Left colon (tissue), 2 donors: ENCODE measurements around the gene ZNHIT2. TPM values are rescaled to one million over a fixed set of nuclear protein-coding genes. Genes with fewer than 3 reads are reported as not detected.
"Not testable (repeated sequence)": the region's sequence is repeated elsewhere in the genome, so short reads cannot be mapped to it uniquely, and the experiment has no call there.

ENCODE experiments used
- ATAC-seq: fragments of 200-7000 bp; cut with Tn5 transposase; one replicate; pipeline ENCODE4 v1.9.1; 2020; ENCODE audit warnings: mild to moderate bottlenecking, moderate library complexity
- DNase-seq, 2 donors: peaks; one replicate each; pipeline ENCODE4 v3.0.0-alpha.2; 2020
- intact Hi-C, 2 donors: fragments of 100-400 bp; cut with DNase I in 1 of 2; cut with micrococcal nuclease in 1 of 2; formaldehyde crosslinking; loops; one replicate each; pipeline versions ENCODE4 v1.11.2 to v1.14.0; 2022; cut with DNase I, micrococcal nuclease
- total RNA-seq, 2 donors: library from RNA; stranded (reverse); fragmentation: NEBNext Ultra II Directional; extraction: Animal tissue kit (Norgen Biotek cat#: 25700); gene quantifications; one replicate each; pipeline ENCODE4 v1.2.1, GENCODE V29; 2021
- donor health status: DM: no; HTN: no; CAD: no.
- donor health status: DM: yes; HTN: yes; CAD: no.

The ZNHIT2 gene
- total RNA-seq, 2 donors from 2014 or later: 7.3 to 9.7 TPM

GRCh38 chr11:65124480-65125196 lies 7.1 kb upstream of the ZNHIT2 start:
- intact Hi-C loops: no loop called here
- ATAC-seq (no peak), DNase-seq (peak in 1 of 2 donors; percentile 18)

GRCh38 chr11:65121865-65122696 lies 4.6 kb upstream of the ZNHIT2 start, which contains the start of the genes FAU and MRPL49:
Gene FAU (minus strand): TSS chr11:65122134. CDS start chr11:65121813, 321 bp downstream.
Gene MRPL49 (plus strand): TSS chr11:65122321. CDS start chr11:65122347, 26 bp downstream.
- DNase-seq (peak; percentile 99), ATAC-seq (peak; percentile 78)
- intact Hi-C loops: no loop called here

GRCh38 chr11:65121447-65121864 lies 4.0 kb upstream of the ZNHIT2 start:
- intact Hi-C loops: no loop called here
- DNase-seq: peak; percentile 55 to 56
- ATAC-seq: peak; percentile 27

GRCh38 chr11:65120831-65121230 lies 3.3 kb upstream of the ZNHIT2 start:
- peak in 1 of 2 donors; percentile 5 for DNase-seq
- intact Hi-C loops: no loop called here

GRCh38 chr11:65119670-65119995 lies 2.1 kb upstream of the ZNHIT2 start:
- no peak for ATAC-seq
- no peak for DNase-seq
- intact Hi-C loops: no loop called here

More at GRCh38 chr11:65120831-65121230, 3.3 kb upstream of the ZNHIT2 start:
- ATAC-seq: no peak

GRCh38 chr11:65118891-65119669 lies 1.6 kb upstream of the ZNHIT2 start:
- ATAC-seq, intact Hi-C loops: not testable (repeated sequence)
- DNase-seq: peak in 1 of 2 donors; percentile 29

- peak in 1 of 2 donors; percentile 15 for DNase-seq
- ATAC-seq: no peak
These were observed 766 bp upstream of the ZNHIT2 start for GRCh38 chr11:65118097-65118837.

GRCh38 chr11:65116370-65117205 lies 913 bp downstream of the ZNHIT2 start:
- ATAC-seq (peak; percentile 23), DNase-seq (peak; percentile 54 to 60)
- intact Hi-C loops: no loop called here

More at GRCh38 chr11:65118097-65118837, 766 bp upstream of the ZNHIT2 start:
- intact Hi-C loops: no loop called here

- ATAC-seq: no peak
- DNase-seq: peak in 1 of 2 donors; percentile 26
- intact Hi-C loops: no loop called here
These were observed 2.0 kb downstream of the ZNHIT2 start for GRCh38 chr11:65115361-65116082.

GRCh38 chr11:65114538-65115171 lies 2.8 kb downstream of the ZNHIT2 start:
- ATAC-seq: no peak
- intact Hi-C loops: no loop called here
- no peak for DNase-seq

GRCh38 chr11:65113839-65114238 lies 3.7 kb downstream of the ZNHIT2 start:
- intact Hi-C loops: no loop called here
- DNase-seq (no peak), ATAC-seq (no peak)

GRCh38 chr11:65113361-65113756 lies 4.1 kb downstream of the ZNHIT2 start:
- DNase-seq: peak in 1 of 2 donors; percentile 52
- intact Hi-C loops: no loop called here
- no peak for ATAC-seq

GRCh38 chr11:65112546-65113360 lies 4.7 kb downstream of the ZNHIT2 start:
- peak; percentile 62 for ATAC-seq
- intact Hi-C loops: no loop called here
- peak; percentile 58 to 84 for DNase-seq

GRCh38 chr11:65111744-65112545 lies 5.6 kb downstream of the ZNHIT2 start, which contains the start of gene TM7SF2:
Gene TM7SF2 (plus strand): TSS chr11:65111872. CDS start chr11:65112016, 144 bp downstream.
- peak; percentile 98 to 99 for DNase-seq
- ATAC-seq: peak; percentile 82
- intact Hi-C loops: no loop called here
